NK-92 (cell line): ENCODE data around the gene DOCK3.
"Not testable (repeated sequence)": the region's sequence is repeated elsewhere in the genome, so short reads cannot be mapped to it uniquely, and the experiment has no call there.

Experiments
- DNase-seq: peaks from one replicate; lab custom pipeline; 2025; ENCODE audit not compliant: unreplicated experiment; lab: John Stamatoyannopoulos, UW

Gene DOCK3

DNA sequence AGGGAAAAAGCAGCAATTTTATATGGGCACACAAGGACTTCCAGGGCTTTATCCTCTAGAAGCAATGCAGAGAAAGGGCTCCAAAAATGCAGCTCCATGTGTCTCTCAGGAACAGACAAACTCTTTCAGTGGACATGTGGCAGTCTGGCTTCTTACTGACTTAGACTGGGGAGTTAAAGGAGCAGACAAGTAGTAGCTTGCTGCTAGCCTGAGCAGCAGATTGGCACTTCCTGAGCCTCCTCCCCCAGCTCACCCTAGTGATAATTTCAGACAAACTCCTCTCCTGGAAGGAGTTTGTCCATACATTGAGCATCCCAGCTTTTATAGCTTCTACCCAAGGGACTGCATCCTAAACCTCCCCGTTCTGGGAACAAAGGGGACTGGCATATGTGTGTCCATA lies 608.7 kb downstream of the DOCK3 start:
- DNase-seq, result no peak

DNA sequence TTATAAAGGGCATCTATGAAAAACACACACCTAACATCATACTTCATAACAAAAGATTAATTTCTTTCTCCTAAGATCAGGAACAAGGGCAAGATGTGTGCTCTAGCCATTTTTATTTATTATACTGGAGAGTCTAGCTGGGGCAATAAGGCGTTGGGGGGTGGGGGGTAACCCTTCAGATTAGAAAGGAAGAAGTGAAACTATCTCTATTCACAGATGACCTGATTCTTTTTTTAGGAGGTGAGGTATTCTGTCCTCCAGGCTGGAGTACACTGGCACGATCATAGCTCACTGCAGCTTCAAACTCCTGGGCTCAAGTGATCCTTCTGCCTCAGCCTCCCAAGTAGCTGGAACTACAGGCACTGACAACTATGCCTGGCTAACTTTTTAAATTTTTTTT lies 620.9 kb downstream of the DOCK3 start:
- DNase-seq, result no peak

DNA sequence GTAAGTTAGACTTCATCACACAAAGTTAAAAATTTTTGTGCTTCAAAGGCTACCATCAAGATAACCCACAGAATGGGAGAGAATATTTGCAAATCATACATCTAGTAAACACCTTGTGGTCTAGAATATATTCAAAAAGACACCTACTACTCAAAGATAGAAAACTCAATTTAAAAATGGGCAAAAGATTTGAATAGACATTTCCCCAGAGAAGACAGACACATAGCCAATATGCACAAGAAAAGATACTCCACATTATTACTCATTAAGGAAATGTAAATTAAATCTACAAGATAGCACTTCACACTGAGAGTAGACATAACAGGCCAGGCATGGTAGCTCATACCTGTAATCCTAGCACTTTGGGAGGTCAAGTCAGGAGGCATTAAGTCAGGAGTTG lies 622.6 kb downstream of the DOCK3 start:
- DNase-seq, result no peak

DNA sequence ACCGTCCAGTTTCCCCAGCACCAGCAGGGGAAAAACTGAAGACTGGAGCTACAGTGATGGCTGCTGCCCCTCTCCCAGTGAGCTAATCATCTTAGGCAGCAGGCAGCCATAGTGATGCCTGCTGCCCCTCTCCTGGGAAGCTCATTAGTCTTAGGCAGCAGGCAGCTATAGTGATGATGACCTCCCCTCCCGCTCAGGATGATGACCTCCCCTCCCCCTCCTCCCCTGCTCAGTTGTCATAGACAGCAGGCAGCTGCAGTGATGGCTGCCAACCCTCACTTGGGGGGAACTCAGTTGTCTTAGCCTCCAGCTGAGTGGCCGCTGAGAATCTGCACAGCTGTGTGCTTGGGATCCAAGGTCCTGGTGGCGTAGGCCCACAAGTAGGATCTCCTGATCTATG lies 629.5 kb downstream of the DOCK3 start:
- no peak for DNase-seq

DNA sequence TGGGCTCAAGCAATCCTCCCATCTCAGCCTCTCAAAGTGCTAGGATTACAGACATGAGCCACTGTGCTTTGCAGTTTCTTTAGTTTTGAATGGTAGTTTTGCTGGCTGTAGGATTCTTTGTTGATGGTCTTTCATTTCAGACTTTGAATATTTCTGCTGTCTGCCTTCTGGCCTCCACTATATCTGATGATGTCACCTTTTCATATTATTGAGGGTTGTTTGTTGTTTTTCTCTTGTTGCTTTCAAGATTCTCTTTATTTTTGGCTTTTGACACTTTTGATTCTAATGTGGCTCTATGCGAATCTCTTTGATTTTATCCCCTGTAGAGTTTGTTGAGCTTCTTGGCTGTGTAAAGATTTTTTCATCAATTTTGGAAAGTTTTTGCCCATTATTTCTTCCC lies 631.4 kb downstream of the DOCK3 start:
- no peak for DNase-seq

DNA sequence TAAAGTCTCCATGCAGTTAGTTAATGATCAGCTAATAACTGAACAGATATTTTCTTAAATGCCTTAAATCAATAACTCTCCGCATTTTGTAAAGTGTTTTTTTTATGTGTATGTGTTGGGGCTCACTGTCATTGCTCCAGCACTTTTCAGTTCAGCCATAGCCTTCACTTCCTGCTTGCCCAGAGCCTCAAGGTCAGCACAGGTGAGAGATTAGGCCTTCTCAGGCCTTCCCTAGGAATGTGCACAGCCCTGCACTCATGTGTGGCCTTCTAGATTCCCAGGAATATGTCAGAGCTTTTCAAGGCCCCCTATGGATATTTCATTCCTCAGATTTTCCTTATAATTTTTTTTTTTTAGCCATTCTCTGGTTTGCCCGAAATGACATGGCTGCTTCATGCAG lies 632.7 kb downstream of the DOCK3 start:
- no peak for DNase-seq

DNA sequence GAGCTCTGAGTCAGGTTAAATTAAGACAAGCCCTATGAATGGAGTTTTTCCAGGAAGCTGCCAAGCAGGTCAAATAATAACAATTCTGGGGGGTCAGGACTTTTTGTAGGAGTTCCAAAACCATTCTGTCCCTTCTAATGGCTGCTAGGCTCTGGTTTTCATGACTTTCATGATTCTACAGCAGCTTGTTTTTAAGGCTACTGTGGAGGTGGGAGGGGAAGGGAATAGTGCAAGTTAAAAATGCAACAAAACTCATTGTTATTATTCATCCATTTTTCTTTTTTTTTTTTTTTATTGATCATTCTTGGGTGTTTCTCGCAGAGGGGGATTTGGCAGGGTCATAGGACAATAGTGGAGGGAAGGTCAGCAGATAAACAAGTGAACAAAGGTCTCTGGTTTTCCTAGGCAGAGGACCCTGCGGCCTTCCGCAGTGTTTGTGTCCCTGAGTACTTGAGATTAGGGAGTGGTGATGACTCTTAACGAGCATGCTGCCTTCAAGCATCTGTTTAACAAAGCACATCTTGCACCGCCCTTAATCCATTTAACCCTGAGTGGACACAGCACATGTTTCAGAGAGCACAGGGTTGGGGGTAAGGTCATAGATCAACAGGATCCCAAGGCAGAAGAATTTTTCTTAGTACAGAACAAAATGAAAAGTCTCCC lies 633.3 kb downstream of the DOCK3 start:
- not testable (repeated sequence) for DNase-seq

DNA sequence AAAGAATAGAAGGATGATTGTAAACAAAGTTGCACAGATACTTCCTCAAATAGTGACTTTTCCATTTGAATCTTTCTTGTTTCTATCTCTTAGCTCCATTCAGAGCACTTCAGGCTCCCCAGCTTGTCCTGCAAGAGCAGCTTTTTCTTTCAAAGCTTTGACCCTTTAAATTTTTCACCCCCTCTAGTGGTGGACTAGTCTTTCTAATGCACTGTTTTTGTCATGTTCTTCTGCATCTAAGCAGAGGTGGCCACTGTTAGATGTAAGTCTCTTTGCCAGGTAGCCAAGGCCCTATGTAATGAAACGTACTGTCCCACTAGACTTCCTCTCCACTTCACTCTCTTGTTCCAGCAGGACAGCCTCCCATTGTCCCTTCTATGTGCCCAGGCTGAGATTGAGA lies 636.3 kb downstream of the DOCK3 start:
- no peak for DNase-seq

DNA sequence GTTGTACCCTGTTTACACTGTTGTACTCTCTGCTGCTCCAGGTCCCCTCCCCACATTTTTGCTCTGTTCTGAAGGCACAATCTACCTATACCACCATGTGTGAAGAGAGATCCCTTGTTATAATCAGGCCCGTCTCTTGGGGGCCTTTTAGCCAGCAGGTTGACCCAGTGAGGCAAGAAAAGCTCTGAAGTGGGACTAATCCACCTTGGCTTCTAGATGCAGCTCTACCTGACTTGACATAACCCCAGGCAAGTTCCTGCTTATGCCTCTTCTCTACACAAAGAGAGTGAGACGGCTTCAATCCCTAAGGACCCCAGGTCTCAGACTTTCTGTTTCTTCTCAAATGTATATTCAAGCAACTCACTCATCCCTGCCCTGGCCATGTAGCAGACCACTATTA lies 653.5 kb downstream of the DOCK3 start:
- DNase-seq, result no peak

DNA sequence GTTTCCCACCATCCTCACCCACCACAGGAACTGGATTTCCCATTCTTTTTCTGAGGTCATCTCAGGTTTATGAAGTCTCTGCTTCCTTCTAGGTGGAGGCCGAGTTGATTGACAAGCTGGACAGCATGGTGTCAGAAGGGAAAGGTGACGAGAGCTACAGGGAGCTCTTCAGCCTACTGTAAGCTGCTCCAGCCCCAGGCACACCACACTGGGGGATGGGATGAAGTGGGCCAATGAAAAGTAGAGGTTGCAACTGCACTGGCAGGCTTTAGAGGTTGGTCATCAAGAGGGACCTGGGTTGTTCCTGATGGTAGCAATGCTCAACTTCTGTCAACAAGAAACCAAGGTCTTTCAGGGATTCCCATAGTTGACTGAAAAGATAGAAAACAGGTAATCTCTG lies 655.3 kb downstream of the DOCK3 start:
- DNase-seq, result no peak

DNA sequence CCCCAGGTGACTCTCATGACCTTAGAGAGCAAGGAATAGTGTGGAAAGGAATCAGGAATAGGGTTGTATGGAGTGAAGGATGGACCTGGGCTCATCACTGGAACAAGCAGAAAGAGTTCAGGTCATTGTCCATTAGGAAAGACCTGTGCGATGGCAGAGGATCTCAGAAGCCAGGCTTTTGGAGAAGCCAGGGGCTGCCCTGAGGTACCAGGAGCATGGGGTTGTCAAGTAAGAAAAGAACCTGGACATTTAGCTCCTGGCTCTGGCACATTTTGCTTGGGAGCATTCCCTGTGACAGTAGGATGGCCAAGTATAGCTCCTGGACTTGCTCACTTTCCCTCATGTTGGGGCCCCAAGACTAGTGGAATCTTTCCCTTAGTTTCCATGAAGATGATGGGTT lies 657.4 kb downstream of the DOCK3 start:
- no peak for DNase-seq

DNA sequence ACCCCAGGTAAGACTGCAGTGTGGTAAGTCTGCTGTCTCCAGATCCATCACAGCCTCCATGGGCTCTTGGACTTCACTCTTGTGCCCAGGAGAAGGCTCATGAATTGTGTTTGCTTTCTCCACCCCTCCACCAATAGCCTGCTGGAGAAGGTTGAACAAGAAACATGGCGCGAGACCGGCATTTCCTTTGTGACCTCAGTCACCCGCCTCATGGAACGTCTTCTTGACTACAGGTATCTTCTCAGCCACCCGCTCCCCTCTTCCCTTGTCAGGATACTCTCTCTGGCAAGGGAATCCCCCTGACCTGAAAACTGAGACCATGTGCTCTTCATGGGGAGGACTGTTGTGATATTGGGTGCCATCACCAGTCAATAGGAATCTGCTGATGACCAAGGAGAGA lies 658.3 kb downstream of the DOCK3 start:
- DNase-seq, result no peak

DNA sequence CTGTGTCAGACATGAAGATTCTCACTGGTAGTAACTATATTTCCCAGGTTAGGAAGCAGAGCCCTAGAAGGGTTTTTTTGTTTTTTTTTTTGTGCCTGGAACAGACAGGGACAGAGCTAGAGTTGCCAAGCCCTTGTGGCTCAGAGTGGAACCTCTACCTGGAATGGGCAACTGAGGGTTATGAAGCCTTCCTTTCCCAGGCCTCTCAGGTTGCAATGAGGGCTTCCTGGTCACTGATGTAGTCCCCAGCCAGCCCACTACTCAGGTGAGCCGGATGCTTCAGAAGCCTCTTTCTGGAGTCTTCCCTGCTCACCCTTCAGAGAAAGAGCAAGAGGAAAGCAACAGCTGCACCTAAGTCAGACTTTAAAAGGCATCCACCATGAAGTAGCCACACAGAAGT lies 661.5 kb downstream of the DOCK3 start:
- no peak for DNase-seq

DNA sequence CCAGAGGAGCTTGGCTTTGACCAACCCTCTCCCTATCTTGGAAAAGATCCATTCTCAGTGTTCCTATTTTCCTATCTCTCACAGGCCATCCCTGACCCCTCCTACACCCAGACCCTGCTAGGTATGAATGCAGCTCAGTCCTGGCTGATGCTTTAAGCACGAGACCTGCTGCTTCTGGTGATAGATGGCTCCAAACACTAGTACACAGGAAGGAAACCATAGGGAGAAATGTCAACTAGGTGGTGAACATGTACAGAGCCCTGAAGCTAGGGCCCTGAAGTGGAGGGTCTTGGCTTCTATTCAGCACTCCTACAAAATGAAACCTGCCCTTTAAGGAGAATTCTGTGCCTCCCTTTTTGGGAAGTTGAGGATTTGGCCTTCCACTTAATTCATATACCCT lies 662.9 kb downstream of the DOCK3 start:
- DNase-seq, result no peak

DNA sequence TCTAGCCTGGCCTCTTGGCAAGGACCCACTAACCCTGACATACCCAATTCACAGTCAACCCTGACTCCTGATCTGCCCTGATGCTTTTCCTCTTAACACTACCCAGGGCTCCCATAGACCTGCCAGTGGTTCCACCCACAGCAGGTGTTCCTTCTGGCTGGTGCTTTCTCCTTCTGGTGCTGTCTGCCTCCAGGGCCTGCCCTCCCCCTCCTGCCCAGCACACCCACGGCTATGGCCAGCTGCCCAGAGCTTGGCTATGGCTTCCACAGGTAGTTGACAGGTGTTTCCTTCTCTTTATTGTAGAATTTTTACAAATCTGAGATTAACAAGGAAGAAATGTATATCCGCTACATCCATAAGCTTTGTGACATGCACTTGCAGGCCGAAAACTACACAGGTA lies 663.9 kb downstream of the DOCK3 start:
- no peak for DNase-seq

DNA sequence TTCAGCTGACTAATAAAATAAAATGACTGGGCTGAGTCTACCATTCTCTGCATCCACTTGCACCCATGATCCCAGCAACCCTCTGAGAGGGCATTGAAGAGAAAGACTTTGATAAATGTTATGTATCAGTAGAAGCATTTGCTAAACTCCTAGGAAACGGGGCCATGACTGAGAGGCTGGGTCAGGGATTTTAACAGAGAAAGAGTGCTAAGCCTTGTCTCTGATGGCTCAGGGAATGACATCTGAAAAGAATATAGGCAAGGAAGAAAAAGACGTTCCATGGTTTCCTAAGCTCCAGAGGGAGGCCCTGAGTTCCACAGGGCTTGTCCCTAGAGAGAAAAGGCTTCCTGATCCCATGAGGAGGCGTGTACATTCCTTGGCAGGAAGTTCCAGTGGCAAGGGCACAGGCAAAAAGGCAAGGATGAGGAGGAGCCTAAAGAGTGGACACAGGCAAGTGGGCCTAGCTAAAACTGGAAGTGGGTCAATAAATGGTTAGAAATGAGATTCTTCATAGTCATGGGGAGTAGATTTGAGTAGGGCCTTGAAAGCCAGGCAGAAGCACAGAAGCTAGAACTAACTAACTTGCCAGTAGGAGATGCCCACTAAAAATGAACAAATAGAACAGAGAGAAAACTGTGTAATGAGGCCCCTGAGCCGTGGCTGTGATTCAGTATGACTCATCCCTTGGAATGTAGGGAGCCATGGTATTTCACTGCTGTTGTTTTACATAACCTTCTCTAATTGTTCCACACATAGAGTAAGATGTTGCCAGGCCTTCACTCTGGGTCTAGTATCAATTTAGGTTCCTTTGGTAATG lies 665.5 kb downstream of the DOCK3 start:
- DNase-seq, result no peak

DNA sequence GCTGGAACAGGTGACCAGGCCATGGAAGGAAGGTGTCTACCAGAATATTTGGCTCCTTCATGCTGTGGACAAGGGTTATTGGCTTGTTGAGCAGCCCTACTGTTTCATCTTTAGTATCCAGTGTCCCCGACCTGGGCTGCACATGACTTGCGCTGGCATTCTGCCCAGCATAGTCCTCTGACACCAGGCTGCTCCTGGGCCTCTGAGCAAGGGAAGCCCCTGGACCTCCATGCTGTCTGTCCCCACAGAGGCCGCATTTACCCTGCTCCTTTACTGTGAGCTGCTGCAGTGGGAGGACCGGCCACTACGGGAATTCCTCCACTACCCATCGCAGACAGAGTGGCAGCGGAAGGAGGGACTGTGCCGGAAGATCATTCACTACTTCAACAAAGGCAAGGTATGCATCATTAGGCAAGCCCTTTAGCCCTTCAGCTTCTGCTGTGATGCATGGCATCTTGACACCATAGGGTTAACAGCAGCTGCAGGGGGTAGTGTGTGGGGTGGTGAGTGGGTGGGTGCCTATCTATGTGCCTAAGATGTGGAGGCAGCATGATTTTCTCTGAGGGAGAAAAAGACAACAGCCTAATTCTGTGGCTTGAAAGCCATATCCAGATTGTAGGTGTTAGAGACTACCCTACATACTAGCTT lies 666.4 kb downstream of the DOCK3 start:
- DNase-seq, result no peak

DNA sequence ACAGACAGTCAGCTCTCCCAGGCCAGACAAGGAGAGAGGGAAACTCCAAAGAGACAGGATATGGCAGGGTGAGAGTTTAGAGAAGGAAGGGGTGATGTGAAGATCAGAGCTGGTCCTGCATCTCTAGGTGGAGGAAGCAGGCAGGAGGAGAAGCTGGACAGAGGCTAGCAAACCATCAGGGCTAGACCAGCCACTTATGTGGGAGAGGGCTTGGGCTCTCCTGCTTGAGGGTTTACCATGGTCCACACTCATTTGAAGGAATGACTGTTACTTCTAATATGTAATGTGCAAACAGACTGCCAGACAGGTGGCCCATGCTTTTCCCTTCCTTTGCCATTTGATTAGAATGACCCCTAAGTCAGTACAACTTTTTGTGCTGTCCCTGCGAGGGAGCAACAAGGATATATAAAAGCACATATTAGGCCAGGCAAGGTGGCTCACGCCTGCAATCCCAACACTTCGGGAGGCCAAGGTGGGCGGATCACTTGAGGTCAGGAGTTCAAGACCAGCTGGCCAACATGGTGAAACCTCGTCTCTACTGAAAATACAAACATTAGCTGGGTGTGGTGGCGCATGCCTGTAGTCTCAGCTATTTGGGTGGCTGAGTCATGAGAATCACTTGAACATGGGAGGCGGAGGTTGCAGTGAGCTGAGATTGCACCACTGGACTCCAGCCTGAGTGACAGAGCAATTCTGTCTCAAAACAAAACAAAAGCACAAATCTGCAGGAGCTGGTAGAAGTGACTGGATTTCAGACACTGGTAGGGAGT lies 669.4 kb downstream of the DOCK3 start:
- no peak for DNase-seq

DNA sequence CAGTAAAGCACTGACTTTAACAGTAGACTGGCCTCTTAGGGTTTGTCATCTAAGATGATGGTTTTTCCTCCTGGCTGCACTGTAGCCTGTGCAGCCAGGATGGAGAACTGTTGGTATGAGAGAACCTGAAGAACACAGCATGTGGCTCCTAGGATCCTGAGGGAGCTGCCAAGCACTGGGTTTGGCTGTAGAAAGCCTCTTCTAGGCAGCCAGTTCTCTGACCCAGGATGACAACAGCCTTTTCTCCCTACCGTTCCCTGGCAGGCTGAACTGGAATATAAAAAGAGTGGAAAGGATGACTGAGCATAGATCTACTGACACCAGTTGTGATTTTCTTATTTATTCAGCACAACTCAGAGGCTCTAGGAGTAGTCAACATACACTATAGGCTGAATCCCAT lies 676.0 kb downstream of the DOCK3 start:
- no peak for DNase-seq

DNA sequence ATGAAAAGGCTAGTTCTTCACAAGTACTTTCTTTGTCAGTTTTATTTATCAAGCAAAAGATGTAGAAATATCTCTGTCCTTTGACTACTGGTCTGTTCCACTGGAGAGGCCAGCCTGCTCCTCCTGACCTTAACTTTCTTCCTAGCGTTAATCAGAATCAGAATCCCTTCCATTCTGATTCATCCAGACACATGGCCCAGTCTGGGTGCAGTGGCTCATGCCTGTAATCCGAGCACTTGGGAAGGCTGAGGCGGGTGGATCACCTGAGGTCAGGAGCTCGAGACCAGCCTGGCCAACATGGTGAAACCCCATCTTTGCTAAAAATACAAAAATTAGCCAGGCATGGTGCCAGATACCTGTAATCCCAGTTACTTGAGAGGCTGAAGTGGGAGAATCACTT lies 678.4 kb downstream of the DOCK3 start:
- DNase-seq, result no peak

DNA sequence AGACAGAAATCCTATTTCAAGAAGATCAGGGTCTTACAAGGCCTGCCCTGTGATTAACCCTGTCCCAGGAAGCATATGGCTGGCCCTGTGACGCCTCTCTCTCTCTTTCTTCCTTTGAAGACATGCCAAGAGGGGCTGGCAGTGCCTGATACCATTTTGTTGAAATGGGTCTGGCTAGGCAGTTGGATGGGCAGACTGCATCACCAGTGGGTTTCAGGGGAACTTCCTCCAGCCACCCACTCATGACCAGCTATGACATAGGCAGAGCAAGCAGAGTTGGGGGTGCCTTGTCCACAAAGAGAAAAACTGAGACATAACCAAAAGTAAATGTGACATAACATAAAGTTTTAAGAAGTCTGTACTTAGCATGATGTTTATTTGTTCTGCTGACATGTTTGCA lies 679.0 kb downstream of the DOCK3 start:
- no peak for DNase-seq

DNA sequence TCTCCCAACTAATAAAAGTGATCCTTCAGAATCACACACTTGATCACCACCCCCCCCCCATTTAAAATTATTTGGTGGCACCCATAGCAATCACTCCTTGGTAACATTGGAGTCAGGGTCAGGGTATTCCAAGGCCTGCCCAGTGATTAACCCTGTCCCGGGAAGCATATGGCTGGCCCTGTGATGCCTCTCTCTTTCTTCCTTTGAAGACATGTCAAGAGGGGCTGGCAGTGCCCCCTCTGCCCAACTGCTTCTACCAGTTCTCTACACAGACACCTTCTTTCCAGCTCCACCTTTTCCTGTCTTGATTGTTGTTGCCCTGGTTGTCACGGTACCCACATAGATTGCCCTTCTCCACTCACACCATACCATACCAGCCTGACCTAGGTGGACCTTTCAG lies 679.4 kb downstream of the DOCK3 start:
- DNase-seq, result no peak
